Transverse colon (tissue), 4 donors: Measurements from ENCODE around the gene PRSS38. TPM values are rescaled to one million over a fixed set of nuclear protein-coding genes. Genes with fewer than 3 reads are reported as not detected.

Source experiments
- DNase-seq: peaks from one replicate; pipeline ENCODE4 v3.0.0-alpha.2; 2019
- H3K27ac ChIP-seq, 4 donors: fragments of 200-600 bp; sonication (generic); 2 replicates each; pipeline ENCODE4 v1.5.1; 2016 to 2018; ENCODE audit warnings: inconsistent platforms in 4 of 4
- H3K27me3 ChIP-seq: fragments of 200-600 bp; sonication (generic); 2 replicates; pipeline ENCODE4 v1.5.1; 2017; ENCODE audit warnings: inconsistent platforms
- H3K36me3 ChIP-seq, 4 donors: fragments of 200-600 bp; sonication (generic); 2 replicates each; pipeline ENCODE4 v1.5.1; 2017 to 2019; ENCODE audit warnings: inconsistent platforms in 4 of 4
- H3K4me1 ChIP-seq, 4 donors: fragments of 200-600 bp; sonication (generic); 2 replicates each; pipeline ENCODE4 v1.5.1; 2017 to 2020; ENCODE audit warnings: inconsistent platforms in 4 of 4
- H3K4me3 ChIP-seq, 4 donors: fragments of 200-600 bp; sonication (generic); 1 replicate in 1 of 4; 2 replicates in 3 of 4; pipeline versions ENCODE4 v1.5.1 to v1.6.1; 2017 to 2019; ENCODE audit warnings: inconsistent platforms in 4 of 4
- H3K9me3 ChIP-seq, 2 donors: fragments of 200-600 bp; sonication (generic); 2 replicates each; pipeline ENCODE4 v1.5.1; 2017 to 2019; ENCODE audit warnings: inconsistent platforms in 2 of 2
- CTCF ChIP-seq, 5 experiments: fragments of 200-600 bp in 3 of 5; fragments of 450-650 bp in 2 of 5; sonication (generic) in 3 of 5; IDR thresholded peaks; 1 replicate in 2 of 5; 2 replicates in 3 of 5; pipeline ENCODE4 v1.5.1; 2016 to 2017; ENCODE audit warnings: antibody characterized with exemption in 5 of 5, inconsistent platforms in 3 of 5, mild to moderate bottlenecking in 2 of 5, moderate library complexity in 1 of 5
- EP300 ChIP-seq: sonication (generic); formaldehyde crosslinking; IDR thresholded peaks from one replicate; pipeline ENCODE4 v1.6.1; 2017; ENCODE audit warnings: antibody characterized with exemption, low read depth
- POLR2A ChIP-seq: fragments of 450-650 bp; IDR thresholded peaks from one replicate; pipeline ENCODE4 v1.6.1; 2016; ENCODE audit warnings: antibody characterized with exemption, mild to moderate bottlenecking, moderate library complexity
- POLR2AphosphoS5 ChIP-seq, 3 donors: sonication (generic); formaldehyde crosslinking; IDR thresholded peaks; one replicate each; pipeline ENCODE4 v1.6.1; 2016; ENCODE audit warnings: antibody characterized with exemption in 3 of 3
- WGBS, 2 donors: methylation state at CpG; one replicate each; pipeline ENCODE4 v1.1.5; 2018; ENCODE audit warnings: low coverage in 1 of 2; 5-methylcytosine and 5-hydroxymethylcytosine counted together
- in situ Hi-C, 4 donors: fragments of 200-750 bp; cut with MboI; loops; one replicate each; pipeline versions ENCODE4 v1.15.0 to v1.15.1; 2017; ENCODE audit warnings: low sequenced_read_pairs in 3 of 4, low pct_ligation_motif_present in 1 of 4, low pct_unique_long_range_greater_than_20kb in 1 of 4
- intact Hi-C: fragments of 100-400 bp; cut with DNase I; formaldehyde crosslinking; loops from one replicate; pipeline ENCODE4 v1.15.1; 2023; ENCODE audit warnings: low total_unique reads
- total RNA-seq, 4 donors: library from RNA; depleted of rRNA; stranded (reverse); fragments of >200 nt; gene quantifications; one replicate each; pipeline ENCODE4 v1.1.0, GENCODE V29; 2016

Gene PRSS38
- total RNA-seq, 4 donors from 2014 or later, result not detected

- no peak for DNase-seq
- intact Hi-C loops, result no loop called here
- peaks cover 6% of the 10 kb centered on the region for H3K27me3 ChIP-seq
- H3K4me1 ChIP-seq, result no peaks in the 10 kb centered on the region
- H3K9me3 ChIP-seq, result no peaks in the 10 kb centered on the region
- no peaks in the 10 kb centered on the region for H3K36me3 ChIP-seq
- WGBS, 2 donors, result 84 to 88% methylated on average over 4 to 7 of the region's 7 CpGs
- in situ Hi-C loops, result no loop called here
- H3K4me3 ChIP-seq, result no peak overlapping the region
- TF ChIP-seq EP300 (no peak), CTCF (IDR thresholded peaks at IDR 0.05) (no peak), POLR2A (no peak), POLR2AphosphoS5 (IDR thresholded peaks at IDR 0.05) (no peak)
- no peak overlapping the region for H3K27ac ChIP-seq
These were observed 40.8 kb downstream of the PRSS38 start for GRCh38 chr1:227856147-227856858.

- H3K36me3 ChIP-seq, result no peaks in the 10 kb centered on the region
- in situ Hi-C loops (no loop called here), intact Hi-C loops (no loop called here)
- no peaks in the 10 kb centered on the region for H3K4me1 ChIP-seq
- no peak overlapping the region for H3K27ac ChIP-seq
- H3K9me3 ChIP-seq, result peaks cover 0 to 8% of the 10 kb centered on the region in 2 donors
- no peak overlapping the region for H3K4me3 ChIP-seq
- no peaks in the 10 kb centered on the region for H3K27me3 ChIP-seq
- TF ChIP-seq CTCF (IDR thresholded peaks at IDR 0.05) (no peak), POLR2AphosphoS5 (IDR thresholded peaks at IDR 0.05) (no peak), EP300 (no peak), POLR2A (no peak)
- DNase-seq, result no peak
These were observed 49.4 kb downstream of the PRSS38 start for GRCh38 chr1:227864882-227865281.

GRCh38 chr1:227869279-227869842, 53.9 kb downstream of the PRSS38 start:
- no peak for DNase-seq
- TF ChIP-seq CTCF (IDR thresholded peaks at IDR 0.05), result no peak
- no peak for TF ChIP-seq POLR2AphosphoS5 (IDR thresholded peaks at IDR 0.05)
- no peak for TF ChIP-seq EP300
- TF ChIP-seq POLR2A, result no peak
- Histone ChIP-seq H3K9me3 (peaks cover 0 to 8% of the 10 kb centered on the region in 2 donors), H3K4me1 (no peaks in the 10 kb centered on the region), H3K4me3 (no peak overlapping the region), H3K27ac (no peak overlapping the region), H3K27me3 (peaks cover 2% of the 10 kb centered on the region), H3K36me3 (no peaks in the 10 kb centered on the region)
- intact Hi-C loops, result no loop called here
- in situ Hi-C loops, result no loop called here
- 40 to 65% methylated on average over 1 to 5 of the region's 5 CpGs for WGBS, 2 donors

- no peak for TF ChIP-seq POLR2AphosphoS5 (IDR thresholded peaks at IDR 0.05)
- no peak for TF ChIP-seq EP300
- TF ChIP-seq POLR2A, result no peak
- TF ChIP-seq CTCF (IDR thresholded peaks at IDR 0.05), result no peak
- Histone ChIP-seq H3K9me3 (peaks cover 0 to 6% of the 10 kb centered on the region in 2 donors), H3K4me1 (no peaks in the 10 kb centered on the region), H3K4me3 (no peak overlapping the region), H3K27me3 (peaks cover 2% of the 10 kb centered on the region), H3K36me3 (no peaks in the 10 kb centered on the region), H3K27ac (no peak overlapping the region)
- 55 to 100% methylated on average over 1 to 5 of the region's 5 CpGs for WGBS, 2 donors
- no peak for DNase-seq
- in situ Hi-C loops (no loop called here), intact Hi-C loops (no loop called here)
These were observed 54.4 kb downstream of the PRSS38 start for GRCh38 chr1:227869851-227870305.
